ENCODE data around the gene RPL29. TPM values are rescaled to one million over a fixed set of nuclear protein-coding genes. Genes with fewer than 3 reads are reported as not detected.

Gene RPL29
- total and polyA plus RNA-seq, 2 of the 8 experiments (the other 6 are each of a cell fraction or from before 2014, with no cell fraction given), result 1,467 to 2,660 TPM

- no peak overlapping the region for H3K27ac ChIP-seq (ENCODE audit: low read depth, low read length)
- no peak for TF ChIP-seq BRCA1 (IDR thresholded peaks at IDR 0.05; ENCODE audit: low read depth, low read length)
- no peak for TF ChIP-seq EP300 (IDR thresholded peaks at IDR 0.05; ENCODE audit: borderline replicate concordance in 1 of 2, low read depth in 2 of 2, low read length in 2 of 2)
- TF ChIP-seq NRF1 (IDR thresholded peaks at IDR 0.05; ENCODE audit: low read depth, low read length), result no peak
- no peak for TF ChIP-seq FOSL1 (IDR thresholded peaks at IDR 0.05; ENCODE audit: insufficient read depth, low read depth, low read length)
- TF ChIP-seq MAX (IDR thresholded peaks at IDR 0.05), result no peak
- no peak for TF ChIP-seq TAF1 (IDR thresholded peaks at IDR 0.05; ENCODE audit: low read depth, low read length)
- TF ChIP-seq SP1 (IDR thresholded peaks at IDR 0.05; ENCODE audit: low read depth, low read length), result no peak
- TF ChIP-seq PHF8 (conservative IDR thresholded peaks at IDR 0.05; ENCODE audit: low read depth, low read length), result no peak
- TF ChIP-seq SRF (IDR thresholded peaks at IDR 0.05; ENCODE audit: low read depth, low read length), result no peak
- TF ChIP-seq EGR1 (IDR thresholded peaks at IDR 0.05; ENCODE audit: borderline replicate concordance, low read depth, low read length), result no peak
- no peak for TF ChIP-seq TAF7 (optimal IDR thresholded peaks at IDR 0.05; ENCODE audit: borderline replicate concordance, low read depth, low read length)
These were observed 33.8 kb downstream of the RPL29 start for GRCh38 chr3:51961602-51962569.

More at GRCh38 chr3:51961602-51962569, 33.8 kb downstream of the RPL29 start:
- Histone ChIP-seq H3K9me3 (ENCODE audit: insufficient read depth in 2 of 2, low read depth in 1 of 2, low read length in 1 of 2) (no peaks in the 10 kb centered on the region), H2AFZ (ENCODE audit: low read length) (no peak overlapping the region), H3K23ac (ENCODE audit: insufficient read length) (no peak overlapping the region), H2BK20ac (ENCODE audit: low read length) (no peak overlapping the region), H3K27me3 (replicated peaks in 1 of 4; ENCODE audit: control insufficient read depth in 3 of 4, extremely low read depth in 1 of 4, insufficient read depth in 3 of 4, low read length in 3 of 4) (peaks cover 0 to 16% (median 5%) of the 10 kb centered on the region in 4 experiments; a peak in 6 of 7 replicates), H3K36me3 (ENCODE audit: control insufficient read depth in 2 of 4, insufficient read depth in 4 of 4, low read length in 3 of 4) (no peaks in the 10 kb centered on the region), H3K79me2 (ENCODE audit: control insufficient read depth in 1 of 2, insufficient read depth in 2 of 2, low read length in 2 of 2) (no peaks in the 10 kb centered on the region), H3K14ac (ENCODE audit: insufficient read length) (no peak overlapping the region), H4K20me1 (replicated peaks in 1 of 2; ENCODE audit: control insufficient read depth in 1 of 2, insufficient read depth in 2 of 2, low read length in 2 of 2) (peaks cover 0 to 10% of the 10 kb centered on the region in 2 experiments), H3K56ac (replicated peaks; ENCODE audit: insufficient read length, low read depth, low read length) (no peak overlapping the region), H3K18ac (ENCODE audit: extremely low read depth, low read length) (no peak overlapping the region), H3K23me2 (ENCODE audit: low read depth, low read length) (peaks cover 2% of the 10 kb centered on the region; the same call in 1 of the 2 replicates), H2BK15ac (ENCODE audit: low read length) (no peak overlapping the region; the same call in 1 of the 2 replicates), H3K4me2 (ENCODE audit: insufficient read depth in 1 of 2, low read depth in 2 of 2, low read length in 2 of 2) (no peak overlapping the region), H4K5ac (ENCODE audit: insufficient read length, low read depth, low read length) (no peak overlapping the region), H3K79me1 (ENCODE audit: low read depth, low read length) (no peaks in the 10 kb centered on the region), H3K4ac (replicated peaks; ENCODE audit: insufficient read length, low read depth, low read length) (no peak overlapping the region), H3K9ac (replicated peaks in 1 of 4; ENCODE audit: extremely low read depth in 1 of 4, low read depth in 3 of 4, low read length in 3 of 4) (no peak overlapping the region), H2BK120ac (replicated peaks; ENCODE audit: low read depth, low read length) (no peak overlapping the region), H4K91ac (replicated peaks; ENCODE audit: insufficient read length, low read length) (no peak overlapping the region), H3K4me1 (replicated peaks in 1 of 4; ENCODE audit: control insufficient read depth in 3 of 4, insufficient read depth in 4 of 4, low read length in 3 of 4) (peaks cover 4 to 27% (median 19%) of the 10 kb centered on the region in 4 experiments), H4K8ac (ENCODE audit: extremely low read depth, insufficient read depth, low read length) (no peak overlapping the region), H2BK5ac (ENCODE audit: low read depth, low read length) (no peak overlapping the region), H3K4me3 (ENCODE audit: extremely low read depth in 1 of 4, insufficient read depth in 2 of 4, low read depth in 3 of 4, low read length in 4 of 4) (no peak overlapping the region), H2BK12ac (ENCODE audit: low read depth, low read length) (no peak overlapping the region), H2AK5ac (ENCODE audit: low read depth, low read length) (0 out of 2 replicates have a peak overlapping the region, but pooled peaks have one; percentile 4)
- ChIA-PET CTCF (ENCODE audit: partially characterized antibody) (interaction anchor here (0.7 to 10.5 kb wide), 10 partner anchors 7 to 377 kb away, joined by 3 to 66 read pairs (median 4); partner anchors contain the start of genes ABHD14A, ABHD14B, ACY1 and GPR62), POLR2A (ENCODE audit: partially characterized antibody) (interaction anchor here (0.6 to 29.3 kb wide), 8 partner anchors 7 to 86 kb away, joined by 3 to 923 read pairs (median 8); partner anchors contain the start of genes ABHD14A, ABHD14B, ACY1 and GPR62)
- DNase-seq (ENCODE audit: low read depth in 1 of 2, low spot score in 2 of 2) (no peak), FAIRE-seq (no peak)
- WGBS, 2 experiments (ENCODE audit: extremely low coverage in 1 of 2, insufficient coverage in 1 of 2, insufficient read length in 1 of 2, insufficient replicate concordance in 2 of 2, low coverage in 1 of 2, low lambda C conversion rate in 2 of 2, missing lambda C conversion rate in 1 of 2), result 81% methylated on average over 9 of the region's 9 CpGs; no CpG with 5 or more reads in 1 of the 2 experiments
